Kidney (tissue), 14 donors: Measurements from ENCODE around the gene IFI27L1. TPM values are rescaled to one million over a fixed set of nuclear protein-coding genes. Genes with fewer than 3 reads are reported as not detected.

Experiments
- DNase-seq, 5 donors: peaks; one replicate each; pipeline ENCODE4 v3.0.0-alpha.2; 2013 to 2020
- FAIRE-seq: peaks from 2 replicates; lab custom pipeline; 2012; peaks lifted over from hg19 to GRCh38; lab: Jason Lieb, UNC
- H3K27ac ChIP-seq, 2 donors: one replicate each; pipeline ENCODE4 v1.7.0; 2013; ENCODE audit warnings: low read depth in 2 of 2, low read length in 2 of 2, inconsistent platforms in 1 of 2
- H3K27me3 ChIP-seq: one replicate; pipeline ENCODE4 v1.7.1; 2013; ENCODE audit warnings: low read length, inconsistent platforms; ENCODE audit not compliant: control insufficient read depth, insufficient read depth
- H3K36me3 ChIP-seq, 3 donors: one replicate each; pipeline versions ENCODE4 v1.7.0 to v1.7.1; 2013; ENCODE audit warnings: low read length in 3 of 3, control low read depth in 1 of 3, inconsistent platforms in 1 of 3; ENCODE audit not compliant: insufficient read depth in 3 of 3, control insufficient read depth in 2 of 3
- H3K4me1 ChIP-seq, 3 donors: one replicate each; pipeline versions ENCODE4 v1.7.0 to v1.7.1; 2013; ENCODE audit warnings: low read length in 3 of 3, inconsistent platforms in 1 of 3, low read depth in 1 of 3; ENCODE audit not compliant: control insufficient read depth in 2 of 3, insufficient read depth in 2 of 3
- H3K4me3 ChIP-seq, 3 donors: one replicate each; pipeline versions ENCODE4 v1.7.0 to v1.8.1; 2013; ENCODE audit warnings: low read length in 3 of 3, control low read depth in 1 of 3, inconsistent platforms in 1 of 3
- H3K9ac ChIP-seq, 3 donors: one replicate each; pipeline versions ENCODE4 v1.7.0 to v1.7.1; 2013; ENCODE audit warnings: low read length in 3 of 3, control low read depth in 1 of 3, inconsistent platforms in 1 of 3
- H3K9me3 ChIP-seq, 3 donors: one replicate each; pipeline versions ENCODE4 v1.7.0 to v1.7.1; 2013; ENCODE audit warnings: low read length in 3 of 3, control low read depth in 1 of 3, inconsistent platforms in 1 of 3; ENCODE audit not compliant: control insufficient read depth in 2 of 3, insufficient read depth in 1 of 3
- intact Hi-C: fragments of 100-400 bp; cut with DNase I; formaldehyde crosslinking; loops from one replicate; pipeline ENCODE4 v1.11.1; 2022
- polyA plus RNA-seq: library from polyadenylated mRNA; stranded (reverse); fragments of 350-450 nt; fragmentation: Illumina TruSeq; extraction: RNeasy Lipid Tissue Mini Kit (QIAGEN cat#74804); gene quantifications from one replicate; pipeline ENCODE4 v1.2.3, GENCODE V29; 2014; ENCODE audit warnings: low read depth, low replicate concordance; ENCODE audit not compliant: insufficient read depth
- total RNA-seq: library from RNA; stranded (reverse); fragmentation: NEBNext Ultra II Directional; extraction: Animal tissue kit (Norgen Biotek cat#: 25700); gene quantifications from one replicate; pipeline ENCODE4 v1.2.1, GENCODE V29; 2021
- TF ChIP-seq, protein P1 (sequence below): IDR thresholded peaks from 3 replicates; pipeline ENCODE4 v1.5.1; 2012; ENCODE audit warnings: mild to moderate bottlenecking, moderate library complexity, borderline replicate concordance; ENCODE audit not compliant: insufficient read depth; ENCODE audit errors: extremely low read depth
- donor health status: control.
- donor health status: control.
- donor health status: control.
- donor health status: control.
- donor health status: control.
- donor health status: DM: yes; HTN: yes; CAD: no.
- donor health status: Normal renal cell carcinoma (clear cell type).

IFI27L1 gene
- total and polyA plus RNA-seq, 2 donors from 2014 or later: 22.5 to 30.6 TPM

DNA sequence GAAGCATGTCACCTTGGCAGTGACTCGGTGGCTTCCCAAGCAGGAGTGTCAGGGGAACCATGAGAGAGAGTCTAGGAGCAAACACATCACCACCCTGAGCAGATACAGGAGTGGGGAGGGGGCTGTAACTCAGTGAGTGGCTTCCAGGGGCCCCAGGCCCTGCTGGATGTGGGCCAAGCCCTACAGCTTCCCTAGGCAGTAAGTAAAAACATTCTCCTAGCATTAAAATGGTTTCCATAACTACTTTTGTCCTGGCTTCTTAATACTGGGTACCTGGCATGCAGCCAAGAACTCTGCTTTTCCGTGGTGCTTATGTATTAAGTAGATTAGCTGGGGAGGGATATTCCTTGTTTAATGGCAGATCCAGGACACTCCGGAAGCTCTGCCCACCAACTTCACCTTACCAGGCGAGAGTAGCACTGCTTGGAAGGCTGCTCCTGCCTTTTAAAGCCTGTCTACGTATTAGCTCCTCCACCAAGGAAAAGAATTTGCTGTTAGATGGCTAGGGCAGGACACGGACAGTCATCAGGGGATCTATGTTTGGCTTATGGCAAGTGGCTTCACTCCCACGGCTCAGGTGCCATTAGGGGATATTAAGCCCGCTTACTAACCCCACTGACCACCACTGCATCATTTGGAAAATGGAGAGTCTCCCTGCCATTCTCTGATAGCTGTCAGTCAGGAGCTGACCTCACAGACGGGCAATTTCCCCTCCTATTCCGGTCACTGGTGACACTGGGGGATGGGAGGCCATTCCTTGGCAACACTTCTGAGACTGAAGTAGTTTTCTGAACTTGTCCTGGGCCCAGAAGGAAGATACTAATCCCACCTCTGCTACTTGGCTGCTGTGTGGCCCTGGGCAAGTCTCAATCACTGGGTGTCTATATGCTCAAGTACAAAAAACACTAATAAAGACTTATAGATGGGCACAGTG, 32.2 kb upstream of the IFI27L1 start:
- H3K4me3 ChIP-seq: no peak overlapping the region
- peaks cover 5 to 63% (median 54%) of the 10 kb centered on the region in 3 donors for H3K36me3 ChIP-seq
- intact Hi-C loops: no loop called here
- FAIRE-seq (no peak), DNase-seq (peak in 3 of 5 donors; percentile 18 to 64 (median 33))
- H3K9ac ChIP-seq: no peak overlapping the region
- H3K4me1 ChIP-seq: peaks cover 0 to 10% (median 7%) of the 10 kb centered on the region in 3 donors
- TF ChIP-seq, protein P1, sequence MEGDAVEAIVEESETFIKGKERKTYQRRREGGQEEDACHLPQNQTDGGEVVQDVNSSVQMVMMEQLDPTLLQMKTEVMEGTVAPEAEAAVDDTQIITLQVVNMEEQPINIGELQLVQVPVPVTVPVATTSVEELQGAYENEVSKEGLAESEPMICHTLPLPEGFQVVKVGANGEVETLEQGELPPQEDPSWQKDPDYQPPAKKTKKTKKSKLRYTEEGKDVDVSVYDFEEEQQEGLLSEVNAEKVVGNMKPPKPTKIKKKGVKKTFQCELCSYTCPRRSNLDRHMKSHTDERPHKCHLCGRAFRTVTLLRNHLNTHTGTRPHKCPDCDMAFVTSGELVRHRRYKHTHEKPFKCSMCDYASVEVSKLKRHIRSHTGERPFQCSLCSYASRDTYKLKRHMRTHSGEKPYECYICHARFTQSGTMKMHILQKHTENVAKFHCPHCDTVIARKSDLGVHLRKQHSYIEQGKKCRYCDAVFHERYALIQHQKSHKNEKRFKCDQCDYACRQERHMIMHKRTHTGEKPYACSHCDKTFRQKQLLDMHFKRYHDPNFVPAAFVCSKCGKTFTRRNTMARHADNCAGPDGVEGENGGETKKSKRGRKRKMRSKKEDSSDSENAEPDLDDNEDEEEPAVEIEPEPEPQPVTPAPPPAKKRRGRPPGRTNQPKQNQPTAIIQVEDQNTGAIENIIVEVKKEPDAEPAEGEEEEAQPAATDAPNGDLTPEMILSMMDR: no peak
- no peaks in the 10 kb centered on the region for H3K27me3 ChIP-seq
- H3K9me3 ChIP-seq: no peaks in the 10 kb centered on the region
- H3K27ac ChIP-seq: no peak overlapping the region

DNA sequence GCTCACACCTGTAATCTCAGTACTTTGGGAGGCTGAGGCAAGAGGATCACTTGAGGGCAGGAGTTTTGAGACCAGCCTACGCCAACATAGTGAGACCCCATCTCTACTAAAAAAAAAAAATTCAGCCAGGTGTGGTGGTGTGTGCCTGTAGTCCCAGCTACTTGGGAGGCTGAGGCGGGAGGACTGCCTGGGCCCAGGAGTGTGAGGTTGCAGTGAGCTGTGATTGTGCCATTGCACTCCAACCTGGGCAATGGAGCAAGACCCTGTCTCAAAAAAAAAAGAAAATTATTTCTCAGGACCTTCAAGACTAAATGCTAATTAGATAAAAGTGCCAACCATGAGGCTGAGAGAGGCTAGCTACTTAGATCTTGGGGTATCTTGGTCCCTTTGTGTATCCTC, 31.5 kb upstream of the IFI27L1 start:
- peaks cover 5 to 70% (median 60%) of the 10 kb centered on the region in 3 donors for H3K36me3 ChIP-seq
- no peak overlapping the region for H3K9ac ChIP-seq
- TF ChIP-seq, protein P1: no peak
- intact Hi-C loops: no loop called here
- peaks cover 0 to 10% (median 7%) of the 10 kb centered on the region in 3 donors for H3K4me1 ChIP-seq
- no peaks in the 10 kb centered on the region for H3K27me3 ChIP-seq
- DNase-seq (peak in 1 of 5 donors; percentile 18), FAIRE-seq (no peak)
- no peak overlapping the region for H3K4me3 ChIP-seq
- no peaks in the 10 kb centered on the region for H3K9me3 ChIP-seq
- no peak overlapping the region for H3K27ac ChIP-seq

DNA sequence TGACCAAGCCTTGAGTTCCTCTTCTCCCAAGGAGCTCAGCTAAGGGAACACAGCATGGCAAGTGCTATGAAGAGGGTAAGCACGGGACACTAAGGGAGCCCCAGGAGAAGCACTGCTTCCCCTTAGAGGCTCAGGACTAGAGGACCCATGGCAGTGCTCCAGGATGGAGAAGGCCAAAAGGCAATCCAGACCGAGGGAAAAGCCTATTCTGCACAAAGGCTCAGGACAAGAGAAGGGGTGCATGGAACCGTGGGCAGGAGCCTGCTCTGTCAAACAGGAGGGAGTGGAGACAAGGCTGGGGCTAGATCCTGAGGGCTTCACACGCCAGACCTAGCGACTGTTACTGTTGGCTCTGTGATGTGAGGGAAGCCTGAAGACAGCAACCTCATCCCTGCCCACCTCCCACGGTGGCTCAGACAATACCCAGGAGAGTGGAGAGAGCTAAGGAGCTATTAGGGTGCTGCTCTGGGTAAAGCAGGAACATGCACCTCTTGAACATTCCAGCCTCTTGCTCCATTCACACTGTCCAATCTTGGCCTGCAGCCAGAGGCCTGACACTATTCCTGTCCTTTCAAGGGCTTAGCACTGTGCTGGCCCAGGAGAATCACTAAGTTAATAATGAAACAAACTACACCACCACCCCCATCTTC, 30.8 kb upstream of the IFI27L1 start:
- Histone ChIP-seq H3K9me3 (no peaks in the 10 kb centered on the region), H3K4me1 (peaks cover 0 to 10% (median 7%) of the 10 kb centered on the region in 3 donors), H3K9ac (no peak overlapping the region), H3K27ac (no peak overlapping the region), H3K36me3 (peaks cover 5 to 76% (median 64%) of the 10 kb centered on the region in 3 donors), H3K4me3 (no peak overlapping the region), H3K27me3 (no peaks in the 10 kb centered on the region)
- intact Hi-C loops: no loop called here
- FAIRE-seq: no peak
- TF ChIP-seq, protein P1: no peak
- DNase-seq: peak in 2 of 5 donors; percentile 16 to 39
